Colonic mucosa (tissue), 4 donors: Measurements from ENCODE around the gene RYR2. TPM values are rescaled to one million over a fixed set of nuclear protein-coding genes. Genes with fewer than 3 reads are reported as not detected.

Experiments used
- DNase-seq: peaks from one replicate; pipeline ENCODE4 v3.0.0-alpha.2; 2020
- H3K27ac ChIP-seq: fragments of 200-600 bp; one replicate; pipeline ENCODE4 v1.8.0; 2021
- H3K27me3 ChIP-seq: fragments of 200-600 bp; one replicate; pipeline ENCODE4 v1.8.0; 2021
- H3K36me3 ChIP-seq: fragments of 200-600 bp; one replicate; pipeline ENCODE4 v1.8.0; 2021
- H3K4me1 ChIP-seq: fragments of 200-600 bp; one replicate; pipeline ENCODE4 v1.8.0; 2021; ENCODE audit warnings: mild to moderate bottlenecking
- H3K4me3 ChIP-seq: fragments of 200-600 bp; one replicate; pipeline ENCODE4 v1.8.0; 2021
- H3K9ac ChIP-seq, 2 donors: one replicate each; pipeline ENCODE4 v1.7.0; 2013; ENCODE audit warnings: control low read depth in 2 of 2, low read depth in 2 of 2, low read length in 2 of 2
- H3K9me3 ChIP-seq: fragments of 200-600 bp; one replicate; pipeline ENCODE4 v1.8.0; 2021
- intact Hi-C: fragments of 100-400 bp; cut with DNase I; formaldehyde crosslinking; loops from one replicate; pipeline ENCODE4 v1.14.1; 2022
- total RNA-seq, 2 donors: library from RNA; stranded (reverse); fragmentation: NEBNext Ultra II Directional in 1 of 2; extraction: Animal tissue kit (Norgen Biotek cat#: 25700) in 1 of 2; gene quantifications; one replicate each; pipeline ENCODE4 v1.2.1, GENCODE V29; 2021
- TF ChIP-seq, protein P1 (sequence below): fragments of 200-600 bp; IDR thresholded peaks from one replicate; pipeline ENCODE4 v1.8.0; 2022; ENCODE audit warnings: antibody characterized with exemption, mild to moderate bottlenecking
- donor health status: healthy.
- donor health status: DM: no; HTN: no; CAD: no.
- donor health status: DM: no; HTN: no; CAD: no.

The RYR2 gene
- total RNA-seq, 2 donors from 2014 or later = 0.15 to 0.56 TPM

DNA sequence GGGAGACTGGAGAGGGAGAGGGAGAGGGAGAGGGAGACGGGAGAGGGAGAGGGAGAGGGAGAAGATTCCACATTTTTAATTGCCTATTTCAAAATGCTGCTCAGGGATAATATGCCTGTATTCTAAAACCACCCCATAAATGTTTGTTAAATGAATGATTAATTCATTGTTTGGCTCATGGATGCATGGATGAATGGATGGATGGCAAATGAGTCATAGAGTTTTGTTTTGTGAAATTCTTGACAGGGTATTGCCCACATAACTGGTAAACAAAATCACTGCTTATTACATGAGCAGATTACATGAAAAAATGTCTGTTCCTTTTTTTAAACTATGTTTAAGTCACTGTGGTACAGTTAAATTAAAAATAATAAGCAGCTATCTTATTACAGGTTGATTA is 628.3 kb downstream of the RYR2 start:
- Histone ChIP-seq H3K27ac (no peak overlapping the region), H3K4me3 (no peak overlapping the region), H3K9me3 (no peaks in the 10 kb centered on the region), H3K4me1 (no peaks in the 10 kb centered on the region), H3K9ac (no peak overlapping the region), H3K27me3 (no peaks in the 10 kb centered on the region), H3K36me3 (no peaks in the 10 kb centered on the region)
- intact Hi-C loops = no loop called here
- DNase-seq = no peak
- TF ChIP-seq, protein P1, sequence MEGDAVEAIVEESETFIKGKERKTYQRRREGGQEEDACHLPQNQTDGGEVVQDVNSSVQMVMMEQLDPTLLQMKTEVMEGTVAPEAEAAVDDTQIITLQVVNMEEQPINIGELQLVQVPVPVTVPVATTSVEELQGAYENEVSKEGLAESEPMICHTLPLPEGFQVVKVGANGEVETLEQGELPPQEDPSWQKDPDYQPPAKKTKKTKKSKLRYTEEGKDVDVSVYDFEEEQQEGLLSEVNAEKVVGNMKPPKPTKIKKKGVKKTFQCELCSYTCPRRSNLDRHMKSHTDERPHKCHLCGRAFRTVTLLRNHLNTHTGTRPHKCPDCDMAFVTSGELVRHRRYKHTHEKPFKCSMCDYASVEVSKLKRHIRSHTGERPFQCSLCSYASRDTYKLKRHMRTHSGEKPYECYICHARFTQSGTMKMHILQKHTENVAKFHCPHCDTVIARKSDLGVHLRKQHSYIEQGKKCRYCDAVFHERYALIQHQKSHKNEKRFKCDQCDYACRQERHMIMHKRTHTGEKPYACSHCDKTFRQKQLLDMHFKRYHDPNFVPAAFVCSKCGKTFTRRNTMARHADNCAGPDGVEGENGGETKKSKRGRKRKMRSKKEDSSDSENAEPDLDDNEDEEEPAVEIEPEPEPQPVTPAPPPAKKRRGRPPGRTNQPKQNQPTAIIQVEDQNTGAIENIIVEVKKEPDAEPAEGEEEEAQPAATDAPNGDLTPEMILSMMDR = no peak

DNA sequence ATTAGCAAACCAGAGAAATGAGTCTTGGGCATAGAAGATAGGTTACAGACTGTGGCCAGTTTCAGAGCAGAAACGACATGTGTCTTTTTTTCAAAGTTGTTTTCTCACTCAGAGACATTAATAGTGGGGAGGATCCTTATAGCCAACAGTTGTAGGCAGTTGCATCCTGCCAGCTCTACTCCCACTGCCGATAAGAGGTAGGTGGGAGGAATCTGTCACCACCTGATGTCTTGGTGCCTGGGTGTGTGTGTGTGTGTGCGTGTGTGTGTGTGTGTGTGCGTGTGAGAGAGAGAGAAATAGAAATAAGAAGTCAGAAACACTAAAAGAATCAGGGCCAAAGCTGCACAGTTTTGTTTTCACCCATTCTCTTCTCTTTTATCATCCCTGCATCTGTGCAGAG is 629.3 kb downstream of the RYR2 start:
- DNase-seq = no peak
- intact Hi-C loops = no loop called here
- Histone ChIP-seq H3K36me3 (no peaks in the 10 kb centered on the region), H3K4me3 (no peak overlapping the region), H3K4me1 (no peaks in the 10 kb centered on the region), H3K9ac (no peak overlapping the region), H3K9me3 (no peaks in the 10 kb centered on the region), H3K27ac (no peak overlapping the region), H3K27me3 (no peaks in the 10 kb centered on the region)
- TF ChIP-seq, protein P1 = no peak

GRCh38 chr1:237671935-237672334 is 630.0 kb downstream of the RYR2 start:
- Histone ChIP-seq H3K4me3 (no peak overlapping the region), H3K9ac (no peak overlapping the region), H3K9me3 (no peaks in the 10 kb centered on the region), H3K4me1 (no peaks in the 10 kb centered on the region), H3K27ac (no peak overlapping the region), H3K36me3 (no peaks in the 10 kb centered on the region), H3K27me3 (no peaks in the 10 kb centered on the region)
- TF ChIP-seq, protein P1 = no peak
- no peak for DNase-seq
- intact Hi-C loops = no loop called here

- no peaks in the 10 kb centered on the region for H3K9me3 ChIP-seq
- intact Hi-C loops = no loop called here
- H3K27me3 ChIP-seq = no peaks in the 10 kb centered on the region
- H3K4me1 ChIP-seq = no peaks in the 10 kb centered on the region
- no peaks in the 10 kb centered on the region for H3K36me3 ChIP-seq
- no peak overlapping the region for H3K27ac ChIP-seq
- no peak overlapping the region for H3K9ac ChIP-seq
- H3K4me3 ChIP-seq = no peak overlapping the region
- no peak for DNase-seq
- TF ChIP-seq, protein P1 = peak; percentile 9
These were observed 630.8 kb downstream of the RYR2 start for GRCh38 chr1:237672748-237673147.

DNA sequence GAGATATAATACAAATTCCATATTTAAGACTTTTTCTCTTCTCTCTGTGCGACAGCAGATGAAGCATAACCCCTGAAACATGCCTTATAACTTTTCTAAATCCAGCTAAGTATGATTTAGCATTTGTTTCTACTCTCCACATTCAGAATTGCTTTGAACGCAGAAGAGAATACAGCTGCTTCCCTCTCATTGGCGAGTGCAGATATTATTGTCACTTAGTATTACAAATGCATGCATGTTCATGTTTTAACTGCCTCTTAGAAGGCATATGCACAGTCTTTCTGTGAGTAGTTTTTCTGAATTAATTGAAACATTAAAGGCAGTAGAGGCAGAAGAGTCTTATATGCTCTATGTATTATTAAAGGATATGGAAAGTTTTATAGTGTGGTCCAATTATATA is 631.6 kb downstream of the RYR2 start:
- Histone ChIP-seq H3K36me3 (no peaks in the 10 kb centered on the region), H3K9me3 (no peaks in the 10 kb centered on the region), H3K27ac (no peak overlapping the region), H3K27me3 (no peaks in the 10 kb centered on the region), H3K9ac (no peak overlapping the region), H3K4me3 (no peak overlapping the region), H3K4me1 (no peaks in the 10 kb centered on the region)
- DNase-seq = no peak
- TF ChIP-seq, protein P1 = no peak
- intact Hi-C loops = no loop called here

DNA sequence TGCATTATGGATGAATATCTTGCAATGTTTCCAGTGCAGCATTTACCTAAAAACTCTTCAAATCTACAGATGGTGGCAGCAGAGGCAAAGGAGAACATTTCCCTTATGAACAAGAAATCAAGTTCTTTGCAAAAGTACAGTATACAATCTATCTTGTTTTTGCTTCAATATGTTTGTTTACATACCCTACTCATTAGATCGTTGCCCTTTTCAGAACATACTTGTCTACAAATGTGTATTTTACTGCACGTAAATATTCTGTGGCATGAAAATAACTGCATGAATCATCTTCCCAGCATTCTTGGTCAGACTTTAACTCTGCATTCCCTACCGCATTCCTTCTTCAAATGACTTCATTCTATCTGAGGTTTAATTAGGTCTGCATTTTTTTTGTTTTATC is 636.0 kb downstream of the RYR2 start:
- intact Hi-C loops = no loop called here
- H3K27ac ChIP-seq = no peak overlapping the region
- H3K27me3 ChIP-seq = no peaks in the 10 kb centered on the region
- H3K9me3 ChIP-seq = no peaks in the 10 kb centered on the region
- no peaks in the 10 kb centered on the region for H3K4me1 ChIP-seq
- TF ChIP-seq, protein P1 = no peak
- DNase-seq = no peak
- H3K36me3 ChIP-seq = no peaks in the 10 kb centered on the region
- H3K4me3 ChIP-seq = no peak overlapping the region
- no peak overlapping the region for H3K9ac ChIP-seq
